ENCODE measurements around the gene SOX21.
A peak's percentile ranks its signal among the peaks of the same experiment; 100 is the strongest.

SOX21 gene

DNA sequence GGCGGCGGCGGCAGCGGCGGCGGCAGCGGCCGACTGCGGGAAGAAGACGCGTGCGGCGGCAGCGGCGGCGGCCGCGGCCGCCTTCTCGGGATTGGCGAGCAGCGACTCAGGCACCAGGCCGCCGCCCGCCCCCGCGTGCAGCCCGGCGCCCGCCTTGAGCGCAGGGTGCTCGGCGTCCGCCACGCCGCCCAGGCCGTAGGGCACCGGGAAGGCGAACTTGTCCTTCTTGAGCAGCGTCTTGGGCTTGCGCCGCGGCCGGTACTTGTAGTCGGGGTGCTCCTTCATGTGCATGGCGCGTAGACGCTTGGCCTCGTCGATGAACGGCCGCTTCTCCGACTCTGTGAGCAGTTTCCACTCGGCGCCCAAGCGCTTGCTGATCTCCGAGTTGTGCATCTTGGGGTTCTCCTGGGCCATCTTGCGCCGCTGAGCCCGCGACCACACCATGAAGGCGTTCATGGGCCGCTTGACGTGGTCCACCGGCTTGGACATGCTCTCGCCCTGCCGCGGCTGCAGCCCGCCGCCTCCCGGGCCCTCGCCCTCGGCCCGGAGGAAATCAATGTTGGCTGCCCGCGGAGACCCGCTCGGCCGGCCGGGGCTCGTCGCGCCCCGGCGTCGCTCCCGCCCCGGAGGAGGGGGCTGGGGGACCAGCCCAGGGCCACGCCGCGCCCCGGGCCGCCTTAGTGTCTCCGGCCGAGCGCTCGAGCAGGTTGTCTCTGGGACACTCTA lies 621 bp downstream of the SOX21 start:
- TF ChIP-seq, protein P1, sequence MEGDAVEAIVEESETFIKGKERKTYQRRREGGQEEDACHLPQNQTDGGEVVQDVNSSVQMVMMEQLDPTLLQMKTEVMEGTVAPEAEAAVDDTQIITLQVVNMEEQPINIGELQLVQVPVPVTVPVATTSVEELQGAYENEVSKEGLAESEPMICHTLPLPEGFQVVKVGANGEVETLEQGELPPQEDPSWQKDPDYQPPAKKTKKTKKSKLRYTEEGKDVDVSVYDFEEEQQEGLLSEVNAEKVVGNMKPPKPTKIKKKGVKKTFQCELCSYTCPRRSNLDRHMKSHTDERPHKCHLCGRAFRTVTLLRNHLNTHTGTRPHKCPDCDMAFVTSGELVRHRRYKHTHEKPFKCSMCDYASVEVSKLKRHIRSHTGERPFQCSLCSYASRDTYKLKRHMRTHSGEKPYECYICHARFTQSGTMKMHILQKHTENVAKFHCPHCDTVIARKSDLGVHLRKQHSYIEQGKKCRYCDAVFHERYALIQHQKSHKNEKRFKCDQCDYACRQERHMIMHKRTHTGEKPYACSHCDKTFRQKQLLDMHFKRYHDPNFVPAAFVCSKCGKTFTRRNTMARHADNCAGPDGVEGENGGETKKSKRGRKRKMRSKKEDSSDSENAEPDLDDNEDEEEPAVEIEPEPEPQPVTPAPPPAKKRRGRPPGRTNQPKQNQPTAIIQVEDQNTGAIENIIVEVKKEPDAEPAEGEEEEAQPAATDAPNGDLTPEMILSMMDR (IDR thresholded peaks at IDR 0.05), result no peak

DNA sequence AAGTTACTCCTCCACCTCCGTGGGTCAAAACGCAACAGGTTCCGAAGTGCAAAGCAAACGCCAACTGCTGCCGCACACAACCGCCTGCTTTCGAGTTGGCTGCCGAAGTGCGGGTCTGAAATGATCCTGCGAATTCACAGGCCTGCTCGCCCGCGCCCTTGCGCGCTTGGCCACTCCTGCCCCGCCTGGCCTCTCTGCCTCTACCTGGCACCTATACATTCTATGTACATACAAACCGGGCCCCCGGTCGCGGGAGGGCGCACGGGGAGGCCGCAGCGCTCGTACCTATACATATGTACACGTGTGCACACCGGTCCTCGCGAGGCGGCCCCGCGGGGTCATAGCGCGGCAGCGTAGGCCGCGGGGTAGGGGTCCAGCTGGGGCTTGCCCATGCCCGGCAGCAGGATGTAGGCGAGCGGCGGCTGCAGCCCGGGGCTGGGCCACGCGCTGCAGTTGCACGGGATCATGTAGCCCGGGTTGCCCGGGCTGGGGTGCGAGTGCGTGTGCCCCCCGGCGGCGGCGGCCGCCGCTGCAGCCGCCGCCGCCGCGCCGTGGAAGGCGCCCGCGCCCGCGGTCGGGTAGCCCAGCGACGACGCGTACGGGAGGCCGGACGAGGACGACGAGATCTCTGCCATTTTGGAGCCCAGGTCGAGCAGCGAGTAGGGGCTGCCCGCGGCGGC lies 1.3 kb downstream of the SOX21 start:
- TF ChIP-seq, protein P1 (IDR thresholded peaks at IDR 0.05), result peak; percentile 33; the same call in 1 of the 2 replicates

DNA sequence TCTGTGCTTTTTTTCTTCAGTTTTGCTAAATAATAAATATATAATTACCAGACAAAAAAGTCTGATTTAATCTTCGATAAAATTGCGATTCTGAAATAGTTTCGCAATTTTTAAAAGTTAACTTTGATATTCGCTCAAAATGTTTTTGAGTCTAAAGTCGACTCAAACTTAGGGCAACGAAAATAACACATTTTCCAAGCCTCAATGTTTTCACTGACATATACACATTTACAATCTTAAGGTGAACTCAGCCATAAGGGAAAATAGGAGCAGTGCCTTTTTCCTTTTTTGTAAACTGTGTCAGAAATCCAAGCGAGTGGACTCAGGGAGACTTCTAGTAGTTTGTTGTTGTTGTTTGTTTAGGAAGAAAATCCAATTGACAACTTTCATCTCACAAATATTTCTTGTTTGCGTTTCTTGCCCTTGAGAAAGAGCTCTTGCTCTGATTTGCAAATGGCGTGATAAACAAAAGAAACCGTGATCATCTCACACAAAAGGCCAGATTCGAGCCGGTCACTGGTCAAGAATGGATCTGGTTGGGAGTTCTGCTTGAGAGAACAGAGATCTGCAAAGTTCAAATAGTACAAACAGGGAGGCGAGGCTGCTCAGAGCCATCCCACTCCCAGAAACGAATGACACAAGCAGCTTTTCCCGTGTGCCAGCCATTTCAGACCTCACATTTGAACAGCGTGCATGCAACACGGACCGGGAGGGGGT lies 2.1 kb downstream of the SOX21 start:
- TF ChIP-seq, protein P1 (IDR thresholded peaks at IDR 0.05), result no peak

DNA sequence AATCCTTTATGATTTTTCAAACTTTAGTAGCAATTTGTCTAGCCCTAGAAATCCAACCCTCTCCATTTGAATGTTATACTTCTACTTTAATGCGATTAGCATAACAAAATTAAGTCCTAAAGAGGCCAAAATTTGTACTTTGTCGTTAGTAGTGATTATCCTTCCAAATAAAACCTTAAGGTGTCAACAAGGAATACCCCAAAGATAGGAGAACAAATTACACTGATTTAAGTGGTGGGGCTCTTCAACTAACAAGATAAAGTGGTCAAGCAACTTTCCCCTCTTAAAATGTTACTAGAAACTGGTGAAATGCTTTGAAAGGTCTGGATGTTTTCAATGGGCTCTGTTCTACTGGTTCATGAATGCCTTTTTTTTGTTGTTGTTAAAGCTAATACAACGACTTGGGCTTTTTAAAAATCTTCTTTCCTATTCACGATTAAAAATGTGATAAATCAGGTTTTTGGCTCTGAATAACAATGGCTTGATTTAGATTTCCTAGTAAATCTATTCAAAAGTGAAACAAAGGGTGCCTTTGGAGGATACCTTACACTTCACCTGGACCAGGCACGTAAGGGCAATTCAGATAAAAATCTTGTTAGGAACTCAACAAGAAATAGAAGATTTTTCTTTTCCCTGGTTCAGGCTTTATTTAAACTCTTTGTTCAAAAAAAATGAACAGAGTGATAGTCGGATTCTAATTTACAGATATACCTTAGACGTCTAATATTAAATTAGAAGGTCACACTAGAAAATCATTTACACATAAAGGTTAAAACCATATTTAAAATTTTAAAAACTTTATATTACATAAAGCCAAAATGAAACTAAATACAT lies 3.1 kb downstream of the SOX21 start:
- TF ChIP-seq, protein P1 (IDR thresholded peaks at IDR 0.05), result no peak

DNA sequence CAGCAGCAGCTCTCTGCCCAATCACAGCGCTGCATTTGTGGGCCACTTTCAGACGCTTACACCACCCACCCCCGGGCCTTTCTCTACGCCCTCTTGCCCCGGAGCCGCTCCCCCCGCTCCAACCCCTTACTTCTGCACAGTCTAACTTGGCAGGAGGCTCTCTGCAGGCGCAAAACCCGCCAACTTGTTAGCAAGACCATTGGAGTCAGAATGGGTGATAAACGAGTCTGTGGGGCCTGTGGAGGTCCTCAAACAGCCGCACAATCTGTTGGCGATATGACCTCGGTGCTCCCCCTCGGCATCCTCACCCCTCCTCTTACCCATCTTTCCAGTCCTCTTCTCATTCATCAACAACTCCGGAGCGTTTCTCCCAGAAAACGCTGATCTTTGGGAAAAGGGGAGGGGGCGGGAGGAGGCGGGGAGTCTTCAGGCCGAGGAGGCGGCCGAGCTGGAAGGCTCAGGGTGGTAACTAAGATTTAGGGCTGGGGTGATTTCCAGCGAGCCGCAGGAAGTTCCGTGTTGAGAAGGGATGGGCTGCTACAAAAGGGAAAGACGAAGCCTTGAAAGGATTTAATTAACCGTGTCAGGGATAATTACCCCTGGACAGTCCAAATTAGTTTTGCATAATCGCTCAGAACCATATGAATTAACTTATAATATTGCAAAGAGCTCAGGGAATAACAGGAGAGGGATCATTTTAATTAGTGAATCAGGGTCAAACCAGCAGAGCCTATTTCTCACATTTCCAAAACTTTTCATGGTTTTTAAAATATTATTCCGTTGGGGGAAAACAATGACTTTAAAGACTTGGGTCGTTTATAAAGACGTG lies 4.1 kb downstream of the SOX21 start:
- TF ChIP-seq, protein P1 (IDR thresholded peaks at IDR 0.05), result no peak

DNA sequence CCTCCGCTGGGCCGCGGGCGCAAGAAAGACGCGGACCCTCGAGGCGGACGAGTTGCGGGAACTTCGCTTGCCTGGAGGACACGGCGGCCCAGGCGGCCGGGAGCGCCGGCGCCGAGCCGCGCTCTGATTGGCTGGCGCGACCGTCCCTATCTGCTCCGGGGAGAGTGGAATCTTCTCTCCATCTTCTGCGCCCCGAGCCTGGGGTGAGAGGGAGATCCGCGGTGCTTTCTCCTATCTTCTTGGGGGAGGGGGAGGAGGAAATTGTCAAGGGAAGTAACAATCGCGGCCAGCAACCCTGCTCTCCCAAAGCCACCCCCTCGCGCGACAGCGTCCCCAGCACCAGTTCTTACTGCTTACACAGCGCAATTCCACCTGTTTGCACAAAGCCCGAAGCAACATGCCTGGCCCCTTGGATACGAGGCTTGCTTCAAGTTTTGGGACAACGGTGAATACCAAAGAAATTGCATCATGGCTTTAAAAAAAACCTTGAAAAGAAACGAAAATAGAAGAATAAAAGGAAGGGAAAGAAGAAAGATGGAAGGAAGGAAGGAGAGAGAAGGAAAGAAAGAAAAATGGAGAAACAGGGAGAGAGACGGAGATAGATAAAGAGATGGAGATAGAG lies 4.8 kb downstream of the SOX21 start:
- TF ChIP-seq, protein P1 (IDR thresholded peaks at IDR 0.05), result no peak

Measured in LNCAP (cell line).